Adipocyte (in vitro differentiated cells): ENCODE data around the gene LRRC3.

Experiments used
- DNase-seq: peaks from one replicate; pipeline ENCODE4 v3.0.0-alpha.2; 2015; ENCODE audit warnings: low read depth
- H3K27me3 ChIP-seq: replicated peaks from 2 replicates; pipeline ENCODE4 v1.7.0; 2013; ENCODE audit warnings: mild to moderate bottlenecking, low read length, moderate library complexity; ENCODE audit not compliant: control insufficient read depth, insufficient read depth
- H3K36me3 ChIP-seq: 2 replicates; pipeline ENCODE4 v1.7.0; 2013; ENCODE audit warnings: low read length, mild to moderate bottlenecking, moderate library complexity; ENCODE audit not compliant: control insufficient read depth, insufficient read depth, severe bottlenecking
- H3K4me1 ChIP-seq: 2 replicates; pipeline ENCODE4 v1.7.0; 2013; ENCODE audit warnings: mild to moderate bottlenecking, low read length, moderate library complexity; ENCODE audit not compliant: control insufficient read depth, insufficient read depth
- H3K4me3 ChIP-seq: 2 replicates; pipeline ENCODE4 v1.7.0; 2013; ENCODE audit warnings: mild to moderate bottlenecking, low read length, moderate library complexity
- H3K9ac ChIP-seq: 2 replicates; pipeline ENCODE4 v1.7.0; 2013; ENCODE audit warnings: mild to moderate bottlenecking, low read length, moderate library complexity
- H3K9me3 ChIP-seq: 2 replicates; pipeline ENCODE4 v1.7.0; 2013; ENCODE audit warnings: mild to moderate bottlenecking, low read length, moderate library complexity; ENCODE audit not compliant: control insufficient read depth

LRRC3 gene

GRCh38 chr21:44425895-44426662 is 29.2 kb upstream of the LRRC3 start:
- no peak for DNase-seq
- Histone ChIP-seq H3K9me3 (peaks cover 7% of the 10 kb centered on the region), H3K27me3 (peaks cover 7% of the 10 kb centered on the region), H3K4me3 (no peak overlapping the region), H3K36me3 (no peaks in the 10 kb centered on the region), H3K9ac (no peak overlapping the region), H3K4me1 (no peaks in the 10 kb centered on the region)

DNA sequence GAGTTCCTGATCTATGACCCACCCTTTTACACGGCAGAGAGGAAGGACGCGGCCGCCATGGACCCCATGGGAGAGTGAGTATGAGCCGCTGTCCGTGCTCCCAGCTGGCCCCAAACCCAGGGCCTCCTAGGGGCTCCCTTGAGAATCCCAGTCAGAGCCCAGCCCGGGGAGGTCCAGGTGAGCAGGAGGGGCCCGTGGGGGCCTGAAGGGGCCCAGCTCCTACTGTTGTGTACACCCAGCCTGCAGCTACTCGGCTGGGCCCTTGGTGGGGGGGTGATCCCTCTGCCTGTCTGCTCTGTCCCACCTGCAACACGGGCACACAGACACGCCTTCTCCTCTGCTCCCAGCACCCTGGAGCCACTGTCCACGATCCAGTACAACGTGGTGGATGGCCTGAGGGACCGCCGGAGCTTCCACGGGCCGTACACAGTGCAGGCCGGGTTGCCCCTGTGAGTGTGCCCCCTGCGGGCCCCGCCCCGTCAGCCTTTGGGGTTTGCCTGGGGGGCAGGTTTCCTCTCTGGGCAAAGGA is 28.6 kb upstream of the LRRC3 start:
- no peak for DNase-seq
- Histone ChIP-seq H3K4me3 (no peak overlapping the region), H3K9me3 (peaks cover 7% of the 10 kb centered on the region), H3K27me3 (peaks cover 7% of the 10 kb centered on the region), H3K36me3 (no peaks in the 10 kb centered on the region), H3K9ac (no peak overlapping the region), H3K4me1 (no peaks in the 10 kb centered on the region)

- Histone ChIP-seq H3K9ac (no peak overlapping the region), H3K4me1 (no peaks in the 10 kb centered on the region), H3K27me3 (peaks cover 3% of the 10 kb centered on the region), H3K9me3 (peaks cover 7% of the 10 kb centered on the region), H3K4me3 (no peak overlapping the region), H3K36me3 (no peaks in the 10 kb centered on the region)
- DNase-seq = no peak
Observed at GRCh38 chr21:44427241-44428120, 27.8 kb upstream of the LRRC3 start.

DNA sequence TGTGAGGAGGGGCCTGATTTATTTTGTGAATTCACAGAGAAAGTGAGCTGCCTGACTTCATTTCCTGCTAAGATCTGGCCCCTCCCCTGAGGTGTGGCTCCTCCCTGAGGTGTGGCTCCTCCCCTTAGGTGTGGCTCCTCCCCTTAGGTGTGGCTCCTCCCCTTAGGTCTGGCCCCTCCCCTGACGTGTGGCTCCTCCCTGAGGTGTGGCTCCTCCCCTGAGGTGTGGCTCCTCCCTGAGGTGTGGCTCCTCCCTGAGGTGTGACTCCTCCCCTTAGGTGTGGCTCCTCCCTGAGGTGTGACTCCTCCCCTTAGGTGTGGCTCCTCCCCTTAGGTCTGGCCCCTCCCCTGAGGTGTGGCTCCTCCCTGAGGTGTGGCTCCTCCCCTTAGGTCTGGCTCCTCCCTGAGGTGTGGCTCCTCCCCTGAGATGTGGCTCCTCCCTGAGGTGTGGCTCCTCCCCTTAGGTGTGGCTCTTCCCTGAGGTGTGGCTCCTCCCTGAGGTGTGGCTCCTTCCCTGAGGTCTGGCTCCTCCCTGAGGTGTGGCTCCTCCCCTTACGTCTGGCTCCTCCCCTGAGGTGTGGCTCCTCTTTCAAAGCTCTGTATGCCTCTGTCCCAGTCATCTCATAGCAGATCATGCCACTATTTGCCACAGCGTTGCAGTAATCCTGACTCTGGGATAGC is 26.9 kb upstream of the LRRC3 start:
- no peaks in the 10 kb centered on the region for H3K36me3 ChIP-seq
- no peak for DNase-seq
- H3K27me3 ChIP-seq = peaks cover 3% of the 10 kb centered on the region

DNA sequence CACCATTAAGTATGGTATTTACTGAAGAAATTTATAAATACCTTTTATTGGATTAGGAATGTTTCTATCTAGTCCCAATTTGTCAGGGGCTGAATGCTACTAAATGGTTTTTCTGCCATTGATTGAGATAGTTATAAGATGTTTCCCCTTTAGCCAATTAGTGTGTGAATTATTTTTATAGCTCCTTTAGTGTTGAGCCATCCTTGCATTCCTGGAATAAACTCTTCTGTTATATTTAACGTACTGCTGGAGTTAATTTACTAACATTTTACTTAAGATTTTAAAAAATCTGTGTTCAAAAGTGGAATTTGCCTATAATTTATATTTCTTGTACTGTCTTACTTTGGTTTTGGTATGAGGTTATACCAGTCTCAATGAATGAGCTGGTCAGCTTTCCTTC is 25.4 kb upstream of the LRRC3 start:
- Histone ChIP-seq H3K9ac (no peak overlapping the region), H3K9me3 (peaks cover 7% of the 10 kb centered on the region), H3K27me3 (peaks cover 4% of the 10 kb centered on the region), H3K4me1 (no peaks in the 10 kb centered on the region), H3K4me3 (no peak overlapping the region), H3K36me3 (no peaks in the 10 kb centered on the region)
- DNase-seq = no peak

More for the DNA sequence above, 26.9 kb upstream of the LRRC3 start:
- H3K4me3 ChIP-seq = no peak overlapping the region
- H3K4me1 ChIP-seq = no peaks in the 10 kb centered on the region
- no peak overlapping the region for H3K9ac ChIP-seq
- peaks cover 7% of the 10 kb centered on the region for H3K9me3 ChIP-seq

GRCh38 chr21:44431300-44431699 is 24.0 kb upstream of the LRRC3 start:
- H3K4me3 ChIP-seq = no peak overlapping the region
- H3K4me1 ChIP-seq = no peaks in the 10 kb centered on the region
- H3K9ac ChIP-seq = no peak overlapping the region
- no peaks in the 10 kb centered on the region for H3K36me3 ChIP-seq
- H3K27me3 ChIP-seq = peaks cover 4% of the 10 kb centered on the region
- H3K9me3 ChIP-seq = peaks cover 7% of the 10 kb centered on the region
- no peak for DNase-seq

GRCh38 chr21:44432841-44433790 is 22.2 kb upstream of the LRRC3 start:
- Histone ChIP-seq H3K36me3 (no peaks in the 10 kb centered on the region), H3K4me1 (no peaks in the 10 kb centered on the region), H3K27me3 (peaks cover 4% of the 10 kb centered on the region), H3K9ac (no peak overlapping the region), H3K9me3 (peaks cover 7% of the 10 kb centered on the region), H3K4me3 (no peak overlapping the region)
- DNase-seq = no peak

DNA sequence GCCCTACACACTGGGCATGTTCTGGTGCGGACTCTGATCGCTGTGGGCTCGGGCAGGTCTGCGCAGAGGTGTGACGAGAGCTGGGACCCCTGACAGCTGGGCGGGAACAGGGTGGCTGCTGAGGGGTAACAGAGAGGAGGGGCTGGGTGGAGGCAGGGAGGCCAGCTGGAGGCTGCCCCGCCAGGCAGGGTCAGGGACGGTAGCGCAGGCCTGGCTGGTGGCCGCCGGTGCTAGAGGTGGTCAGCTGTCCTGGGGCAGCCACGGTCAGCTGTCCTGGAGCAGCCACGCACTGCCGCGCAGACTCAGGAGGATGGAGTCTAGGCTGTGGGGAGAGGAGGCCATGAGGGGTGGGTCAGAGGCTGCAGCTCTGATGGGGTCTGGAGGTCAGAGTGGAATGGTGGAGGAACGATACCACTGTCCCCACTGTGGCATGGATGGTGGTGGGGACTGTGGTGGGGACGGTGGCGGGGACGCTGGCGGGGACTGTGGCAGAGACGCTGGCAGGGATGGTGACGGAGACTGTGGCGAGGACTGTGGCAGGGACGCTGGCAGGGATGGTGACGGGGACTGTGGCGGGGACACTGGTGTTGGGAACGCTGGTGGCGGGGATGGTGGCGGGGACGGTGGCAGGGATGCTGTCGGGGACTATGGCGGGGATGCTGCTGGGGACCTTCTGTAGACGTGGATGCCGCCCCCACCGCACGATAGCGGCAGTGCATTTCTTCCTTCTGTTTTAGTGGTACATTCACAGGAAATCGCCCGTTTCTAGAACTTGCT is 21.3 kb upstream of the LRRC3 start:
- Histone ChIP-seq H3K9me3 (peaks cover 7% of the 10 kb centered on the region), H3K36me3 (no peaks in the 10 kb centered on the region), H3K4me1 (no peaks in the 10 kb centered on the region), H3K9ac (no peak overlapping the region), H3K4me3 (no peak overlapping the region), H3K27me3 (peaks cover 6% of the 10 kb centered on the region)
- no peak for DNase-seq

DNA sequence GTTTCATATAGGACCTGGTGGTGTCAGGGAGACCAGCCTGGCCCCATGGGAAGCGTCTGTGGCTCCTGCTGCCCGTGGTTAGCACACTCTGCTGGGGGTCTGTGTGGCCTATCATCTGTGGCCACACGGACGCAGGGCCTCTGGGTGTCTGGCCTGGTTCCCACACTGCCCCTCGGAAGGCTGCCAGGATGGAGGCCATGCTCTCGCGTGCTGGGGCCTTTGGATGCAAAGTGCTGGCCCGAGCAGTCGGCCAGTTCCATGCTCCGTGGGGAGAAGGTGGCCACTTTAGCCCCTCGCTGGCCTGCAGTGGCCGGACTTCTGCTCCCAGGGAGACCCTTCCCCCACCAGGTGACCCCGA is 20.8 kb upstream of the LRRC3 start:
- no peak for DNase-seq
- no peak overlapping the region for H3K4me3 ChIP-seq
- H3K4me1 ChIP-seq = no peaks in the 10 kb centered on the region
- peaks cover 9% of the 10 kb centered on the region for H3K27me3 ChIP-seq
- H3K9me3 ChIP-seq = peaks cover 7% of the 10 kb centered on the region
- H3K36me3 ChIP-seq = no peaks in the 10 kb centered on the region
- no peak overlapping the region for H3K9ac ChIP-seq
